Ramos (cell line): Measurements from ENCODE around the gene PDE1C.

ENCODE experiments used
- in situ Hi-C: fragments of 300-500 bp; cut with MboI; formaldehyde crosslinking; loops from one replicate; pipeline ENCODE4 v1.14.3; 2022; ENCODE audit warnings: low sequenced_read_pairs; ENCODE audit not compliant: unreplicated experiment

PDE1C gene

GRCh38 chr7:32047801-32048200 lies 22.4 kb downstream of the PDE1C start:
- in situ Hi-C loops = no loop called here

GRCh38 chr7:32047075-32047474 lies 23.1 kb downstream of the PDE1C start:
- in situ Hi-C loops = no loop called here

- in situ Hi-C loops = no loop called here
Observed at GRCh38 chr7:32045228-32045627, 25.0 kb downstream of the PDE1C start.

GRCh38 chr7:32044739-32045138 lies 25.5 kb downstream of the PDE1C start:
- in situ Hi-C loops = no loop called here

- in situ Hi-C loops = no loop called here
Observed at GRCh38 chr7:32043688-32044087, 26.5 kb downstream of the PDE1C start.

GRCh38 chr7:32042900-32043299 lies 27.3 kb downstream of the PDE1C start:
- in situ Hi-C loops = no loop called here

- in situ Hi-C loops = no loop called here
Observed at GRCh38 chr7:32039000-32039756, 31.0 kb downstream of the PDE1C start.

GRCh38 chr7:32037650-32038198 lies 32.5 kb downstream of the PDE1C start:
- in situ Hi-C loops = no loop called here

GRCh38 chr7:32036557-32036956 lies 33.6 kb downstream of the PDE1C start:
- in situ Hi-C loops = no loop called here

- in situ Hi-C loops = no loop called here
Observed at GRCh38 chr7:32034052-32034451, 36.2 kb downstream of the PDE1C start.

GRCh38 chr7:32033006-32033405 lies 37.2 kb downstream of the PDE1C start:
- in situ Hi-C loops = no loop called here

- in situ Hi-C loops = no loop called here
Observed at GRCh38 chr7:32032211-32032610, 38.0 kb downstream of the PDE1C start.

- in situ Hi-C loops = no loop called here
Observed at GRCh38 chr7:32030904-32031692, 39.1 kb downstream of the PDE1C start.

GRCh38 chr7:32026083-32026425 lies 44.2 kb downstream of the PDE1C start:
- in situ Hi-C loops = no loop called here

- in situ Hi-C loops = no loop called here
Observed at GRCh38 chr7:32025381-32026082, 44.7 kb downstream of the PDE1C start.

GRCh38 chr7:32023376-32023775 lies 46.8 kb downstream of the PDE1C start:
- in situ Hi-C loops = no loop called here

GRCh38 chr7:32022966-32023365 lies 47.2 kb downstream of the PDE1C start:
- in situ Hi-C loops = no loop called here

- in situ Hi-C loops = no loop called here
Observed at GRCh38 chr7:32020551-32021159, 49.6 kb downstream of the PDE1C start.

- in situ Hi-C loops = no loop called here
Observed at GRCh38 chr7:32018845-32019578, 51.2 kb downstream of the PDE1C start.

- in situ Hi-C loops = no loop called here
Observed at GRCh38 chr7:32015133-32015532, 55.1 kb downstream of the PDE1C start.
